Endometrium (tissue), 2 donors: ENCODE results near the gene NR1I3.
"Not testable (repeated sequence)": the region's sequence is repeated elsewhere in the genome, so short reads cannot be mapped to it uniquely, and the experiment has no call there.

Source experiments
- FAIRE-seq: peaks from 2 replicates; lab custom pipeline; 2012; peaks lifted over from hg19 to GRCh38; lab: Jason Lieb, UNC
- donor health status: control.
- donor health status: control.

Gene NR1I3, protein sequence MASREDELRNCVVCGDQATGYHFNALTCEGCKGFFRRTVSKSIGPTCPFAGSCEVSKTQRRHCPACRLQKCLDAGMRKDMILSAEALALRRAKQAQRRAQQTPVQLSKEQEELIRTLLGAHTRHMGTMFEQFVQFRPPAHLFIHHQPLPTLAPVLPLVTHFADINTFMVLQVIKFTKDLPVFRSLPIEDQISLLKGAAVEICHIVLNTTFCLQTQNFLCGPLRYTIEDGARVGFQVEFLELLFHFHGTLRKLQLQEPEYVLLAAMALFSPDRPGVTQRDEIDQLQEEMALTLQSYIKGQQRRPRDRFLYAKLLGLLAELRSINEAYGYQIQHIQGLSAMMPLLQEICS

DNA sequence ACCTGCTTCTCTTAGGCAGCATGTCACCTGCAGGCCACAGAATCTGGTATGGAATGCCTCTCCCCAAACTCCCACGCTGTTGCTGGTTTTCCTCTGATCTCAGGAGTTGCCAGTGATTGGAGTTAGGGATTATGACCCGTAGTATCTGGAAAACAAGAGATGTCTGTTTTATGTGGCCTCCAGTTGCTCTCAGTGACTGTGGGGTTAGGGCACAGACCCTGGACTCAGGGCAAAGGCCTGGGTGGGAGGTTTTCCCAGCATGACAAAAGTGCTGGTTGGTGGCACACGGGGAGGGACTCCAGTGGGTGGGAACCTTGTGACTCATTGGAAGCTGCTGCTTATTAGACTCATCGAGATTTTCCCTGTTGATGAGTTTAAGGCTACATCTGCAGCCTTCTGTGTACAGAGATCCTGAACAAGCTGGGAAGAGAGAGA is at the start of gene NR1I3:
TSS of gene NR1I3 (minus strand) at position 165 of the 435 bp plus-strand sequence. CDS start 1,638 bp downstream, outside the sequence.
- FAIRE-seq: no peak

DNA sequence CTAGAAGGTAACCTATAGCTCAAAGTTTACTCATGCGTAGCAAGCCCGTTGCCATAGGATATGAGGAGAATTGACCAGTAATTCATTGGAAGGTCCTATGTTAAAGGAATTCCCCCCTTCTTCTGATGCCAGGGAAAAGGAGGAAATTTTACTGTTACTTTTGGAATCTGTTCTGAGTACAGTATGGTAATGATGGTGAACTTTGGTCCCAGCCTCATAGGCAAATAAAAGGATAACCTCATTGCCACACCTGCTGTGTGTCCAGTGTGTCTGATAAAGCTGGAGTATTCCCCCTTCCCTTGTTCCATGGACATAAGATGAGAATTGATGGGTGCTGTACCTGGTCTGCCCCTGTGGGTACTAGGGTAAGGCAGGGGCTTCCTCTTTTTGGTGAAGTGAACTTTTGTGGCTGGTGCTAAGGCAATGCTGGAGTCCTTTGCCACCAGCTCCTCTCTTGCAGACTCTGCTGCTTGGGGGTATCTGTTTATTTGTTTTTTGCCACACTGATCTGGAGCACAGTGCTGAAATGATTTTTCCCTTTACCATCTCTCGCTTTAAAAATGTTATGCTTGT is 49.6 kb upstream of the NR1I3 start:
- no peak for FAIRE-seq

DNA sequence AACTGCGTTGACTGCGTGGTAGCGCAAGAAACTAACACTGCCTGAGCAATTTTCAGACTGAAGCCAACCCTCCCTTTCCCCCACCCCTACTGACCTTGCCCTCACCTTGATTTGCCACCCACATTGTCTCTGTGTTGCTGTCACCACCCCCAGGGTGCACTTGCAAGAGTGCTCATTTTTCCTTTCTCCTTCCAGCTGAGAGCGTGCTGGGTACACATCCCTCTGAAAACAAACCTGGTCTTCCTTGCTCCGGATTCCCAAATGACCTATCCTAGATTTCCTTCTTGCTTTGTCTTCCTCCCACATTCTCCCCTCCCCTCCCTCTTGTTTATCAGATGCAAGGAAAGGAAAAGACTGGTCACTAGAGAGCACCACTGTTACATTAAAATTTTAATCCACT is 47.5 kb upstream of the NR1I3 start:
- FAIRE-seq: no peak

DNA sequence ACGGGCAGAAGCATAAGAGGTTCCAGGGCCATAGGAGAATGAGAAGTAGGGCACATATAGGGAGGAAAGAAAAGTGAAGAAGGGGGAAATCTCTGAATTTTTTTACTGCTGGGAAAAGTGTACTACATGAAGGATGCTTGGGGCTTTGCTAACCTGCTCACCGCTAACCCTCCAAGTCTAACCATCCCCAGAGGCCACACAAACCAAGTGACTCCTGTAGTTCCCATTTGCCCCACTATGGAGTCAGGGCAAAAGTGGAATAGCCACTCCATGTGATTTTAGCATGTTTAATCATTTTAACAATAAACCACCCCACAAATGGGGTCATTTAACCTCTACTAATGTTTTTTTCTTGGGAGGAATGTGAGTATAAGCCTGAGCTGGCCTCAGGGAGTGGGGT is 47.1 kb upstream of the NR1I3 start:
- no peak for FAIRE-seq

DNA sequence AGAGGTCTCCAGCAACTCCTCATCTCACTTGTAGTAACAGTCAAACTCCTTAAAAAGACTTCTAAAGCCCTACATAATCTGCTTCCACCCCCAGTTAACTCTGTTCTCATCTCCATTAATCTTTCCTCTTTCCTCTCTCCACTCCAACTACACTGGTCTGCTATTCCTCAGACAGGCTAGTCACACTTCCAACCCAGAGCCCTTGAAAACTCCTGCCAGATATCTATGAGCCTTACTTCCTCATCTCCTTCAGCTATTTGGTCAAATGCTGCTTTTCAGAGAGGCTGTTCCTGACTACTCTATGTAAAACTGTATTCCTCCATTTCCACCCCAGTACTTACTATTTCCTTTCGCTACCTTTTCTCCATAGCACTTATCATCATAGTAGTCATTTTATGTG is 45.0 kb upstream of the NR1I3 start:
- FAIRE-seq: no peak

DNA sequence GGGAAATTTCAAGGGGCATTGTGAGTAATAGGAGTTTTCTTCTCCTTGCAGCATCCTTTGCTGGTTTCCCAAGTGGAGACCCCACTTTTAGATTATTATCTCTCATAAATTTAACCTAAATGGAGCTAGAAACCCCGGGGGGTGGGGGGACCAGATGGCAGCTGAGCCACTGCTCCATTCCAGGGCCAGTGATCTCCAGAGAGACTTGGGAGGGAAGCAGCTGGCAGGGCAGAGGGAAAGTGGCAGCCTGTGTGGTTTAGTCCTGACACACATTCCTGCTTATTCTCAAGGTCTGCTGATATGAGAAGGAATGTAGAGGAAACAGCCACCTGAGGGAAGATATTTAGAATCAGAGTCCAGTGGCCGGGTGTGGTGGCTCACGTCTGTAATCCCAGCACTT is 36.9 kb upstream of the NR1I3 start:
- FAIRE-seq: no peak

DNA sequence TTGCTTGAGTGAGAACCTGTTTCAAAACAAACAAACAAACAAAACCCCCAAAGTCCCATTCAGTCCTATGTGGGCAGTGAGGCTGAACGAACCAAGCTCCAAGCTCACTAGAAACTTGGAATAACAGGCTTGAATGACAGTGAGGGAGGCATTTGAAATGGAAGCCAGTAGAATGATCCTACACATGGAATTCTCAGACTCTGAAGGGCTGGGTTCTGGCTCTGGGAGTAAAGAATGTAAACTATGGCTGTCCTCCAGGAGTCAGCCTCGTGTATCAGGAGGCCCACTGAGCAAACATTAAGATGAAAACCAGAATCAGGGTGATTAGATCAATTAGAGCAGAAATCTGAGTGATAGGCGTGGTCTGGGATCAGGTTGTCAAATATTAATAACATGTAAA is 35.4 kb upstream of the NR1I3 start:
- FAIRE-seq: no peak

DNA sequence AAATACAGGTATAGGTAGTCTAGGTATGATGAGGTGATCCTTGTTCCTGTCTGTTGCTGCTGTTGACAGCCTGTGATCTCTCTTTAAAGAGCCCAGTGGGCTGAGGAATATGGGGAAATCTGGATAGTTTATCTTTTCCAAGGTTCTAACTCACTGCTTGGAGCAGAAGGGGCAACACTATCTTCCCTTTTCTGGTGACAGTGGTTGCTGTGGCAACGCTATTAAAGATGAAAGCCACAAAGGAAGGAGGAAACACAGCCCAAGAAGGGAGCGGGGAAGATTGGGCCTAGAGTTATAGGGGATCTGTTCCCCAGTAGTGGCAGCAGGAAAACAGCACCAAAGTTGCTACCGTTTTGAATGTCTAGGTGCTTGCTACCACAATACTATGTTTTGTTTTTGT is 29.3 kb upstream of the NR1I3 start:
- FAIRE-seq: no peak

DNA sequence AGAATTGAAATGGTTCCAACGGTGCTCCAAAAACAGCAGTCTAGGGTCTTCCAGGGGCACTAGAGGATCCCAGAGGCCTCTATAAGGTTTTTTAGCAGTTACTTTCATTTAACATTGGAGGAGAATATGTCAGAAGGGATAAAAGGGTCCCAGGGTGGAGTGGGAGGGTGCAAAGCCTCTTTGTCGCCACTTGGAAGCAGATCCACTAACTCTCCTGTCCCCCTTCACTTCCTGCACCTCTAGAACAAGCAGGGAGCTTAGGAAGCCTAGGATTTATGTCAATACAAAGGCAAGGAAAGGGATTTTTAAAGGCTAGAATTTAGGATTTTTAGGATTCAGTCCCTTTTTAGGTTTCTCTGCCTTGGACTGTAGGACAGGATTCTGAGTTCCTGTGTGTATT is 28.8 kb upstream of the NR1I3 start:
- no peak for FAIRE-seq

DNA sequence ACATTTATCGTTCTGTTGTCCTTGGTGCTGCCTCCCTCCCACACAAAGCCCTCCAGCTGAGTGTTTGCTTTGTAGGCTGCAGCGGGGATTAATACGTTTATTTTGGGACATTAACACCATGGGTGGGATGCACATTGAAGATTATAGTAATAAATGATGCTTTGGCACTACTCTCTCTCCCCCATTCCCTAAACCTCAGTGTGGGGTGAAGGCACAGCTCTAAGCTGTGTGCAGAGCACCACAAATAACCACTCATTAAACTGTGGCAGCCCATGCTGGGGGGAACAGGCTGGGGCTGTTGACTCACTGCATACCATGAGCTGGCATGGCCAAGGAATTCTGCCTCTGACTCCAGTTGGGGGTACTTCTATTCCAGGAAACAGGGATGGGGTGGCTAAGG is 28.2 kb upstream of the NR1I3 start:
- no peak for FAIRE-seq

DNA sequence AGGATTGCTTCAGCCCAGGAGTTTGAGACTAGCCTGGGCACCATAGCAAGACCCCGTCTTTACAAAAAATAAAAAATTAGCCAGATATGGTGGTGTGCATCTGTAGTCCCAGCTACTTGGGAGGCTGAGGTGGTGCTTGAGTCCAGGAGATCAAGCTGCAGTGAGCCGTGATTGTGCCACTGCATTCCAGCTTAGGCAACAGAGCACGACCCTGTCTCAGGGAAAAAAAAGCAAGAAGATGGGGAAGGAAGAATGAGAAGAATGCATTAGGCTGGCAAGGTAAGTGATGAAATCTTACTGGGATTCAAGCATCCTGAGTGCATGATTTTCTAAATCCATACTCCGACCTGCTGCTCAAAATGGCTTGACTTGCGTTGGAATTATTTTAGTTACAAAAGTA is 27.3 kb upstream of the NR1I3 start:
- FAIRE-seq: no peak

DNA sequence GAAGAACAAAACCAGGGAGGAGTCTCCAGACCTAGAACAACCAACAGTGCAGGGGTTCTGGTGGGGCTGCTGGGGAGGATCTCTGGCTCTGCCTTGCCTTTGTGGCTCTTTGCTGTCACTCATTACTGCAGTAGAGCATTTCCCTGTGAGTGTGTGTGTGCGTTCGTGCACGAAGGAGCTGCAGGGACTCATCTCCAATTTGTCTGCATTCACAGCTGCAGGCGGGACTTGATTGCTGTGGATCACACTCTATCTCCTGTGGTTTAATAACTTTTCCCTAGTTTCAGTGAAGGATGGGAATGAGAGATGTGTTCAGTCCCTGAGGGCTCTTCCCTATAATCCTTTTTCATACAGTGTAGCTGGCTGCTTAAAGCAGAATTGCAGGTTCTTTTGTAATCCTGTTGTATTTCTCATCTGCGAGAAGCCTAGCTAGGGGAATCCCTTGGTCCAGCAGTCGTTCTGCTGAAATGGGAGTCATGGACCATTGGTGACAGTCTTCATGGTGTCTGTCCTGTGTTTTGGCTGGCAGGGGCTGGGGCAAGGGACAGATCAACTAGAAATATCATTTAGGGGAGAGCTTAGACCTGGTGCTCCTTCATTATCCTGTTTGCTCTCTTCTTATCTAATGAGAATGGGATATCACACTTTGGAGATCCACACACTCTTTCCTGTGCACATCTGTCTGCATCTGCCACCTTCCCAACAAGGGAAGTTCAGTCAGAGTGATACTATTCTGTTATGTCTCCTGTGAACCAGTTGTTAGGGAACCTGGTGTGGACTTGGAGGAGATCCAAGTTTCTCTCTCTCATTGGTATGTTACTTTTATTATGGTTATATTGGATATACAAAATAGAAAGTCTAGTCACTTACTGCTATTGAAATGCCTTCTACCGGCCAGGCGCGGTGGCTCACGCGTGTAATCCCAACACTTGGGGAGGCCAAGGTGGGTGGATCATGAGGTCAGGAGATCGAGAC is 23.5 kb upstream of the NR1I3 start:
- no peak for FAIRE-seq

DNA sequence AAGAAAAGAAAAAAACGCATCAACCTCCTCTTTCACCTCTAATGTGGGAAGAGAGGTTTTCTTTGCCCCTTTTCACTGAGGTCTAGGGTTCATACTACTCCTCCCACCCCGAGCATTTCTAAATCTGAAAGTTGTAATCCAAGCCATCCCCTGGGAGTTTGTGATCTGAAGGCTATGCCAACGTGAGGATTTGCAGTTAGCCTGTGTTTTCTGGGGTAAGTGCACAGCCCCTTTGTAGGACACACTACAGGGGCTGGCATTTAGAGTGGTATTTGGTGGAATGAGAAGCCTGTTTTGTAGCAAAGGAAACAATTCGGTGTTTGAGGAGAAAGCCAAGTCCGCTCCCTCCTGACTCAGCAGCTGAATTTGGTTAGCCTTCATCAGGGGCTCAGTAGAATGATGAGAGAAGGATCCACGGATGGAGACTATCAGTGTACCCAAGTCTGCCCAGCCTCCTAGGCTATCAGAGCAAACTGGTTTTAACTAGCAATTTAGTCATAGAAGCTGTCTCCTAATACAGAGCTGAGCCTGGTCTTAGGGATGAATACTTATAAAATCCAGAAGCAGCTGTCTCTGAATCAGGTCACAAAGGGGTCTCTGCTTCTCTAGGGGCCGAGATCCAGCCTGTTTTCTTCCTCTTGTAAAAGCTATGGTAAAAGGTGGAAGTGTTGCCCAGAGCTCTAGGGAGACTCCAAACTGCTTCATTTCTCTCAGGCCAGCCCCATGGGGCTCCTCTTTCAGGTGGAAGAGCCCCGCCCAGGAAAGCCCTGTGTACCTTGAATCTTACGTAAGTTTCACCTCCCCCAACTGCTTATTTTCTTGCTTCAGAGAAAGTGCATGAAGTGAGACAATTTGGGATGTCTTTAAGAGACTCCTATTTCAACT is 22.6 kb upstream of the NR1I3 start:
- FAIRE-seq: no peak

DNA sequence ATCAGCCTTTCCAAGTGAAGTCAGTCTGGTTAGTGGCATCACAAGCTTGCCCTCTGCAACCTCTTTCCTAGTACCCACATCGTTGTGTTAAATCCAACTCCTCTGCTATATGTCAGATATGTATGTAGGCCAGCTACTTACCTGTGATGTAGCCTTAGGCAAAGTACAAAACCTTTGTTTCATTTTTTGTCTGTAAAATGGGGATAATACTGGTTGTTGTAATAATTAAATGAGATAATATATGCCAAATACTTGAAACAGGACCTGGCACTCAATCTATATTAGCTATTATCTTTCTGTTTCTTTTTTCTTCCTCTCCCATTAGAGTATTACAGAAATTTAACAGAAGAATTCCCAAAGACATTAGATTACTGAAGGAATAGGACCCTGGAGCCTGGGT is 21.8 kb upstream of the NR1I3 start:
- no peak for FAIRE-seq

DNA sequence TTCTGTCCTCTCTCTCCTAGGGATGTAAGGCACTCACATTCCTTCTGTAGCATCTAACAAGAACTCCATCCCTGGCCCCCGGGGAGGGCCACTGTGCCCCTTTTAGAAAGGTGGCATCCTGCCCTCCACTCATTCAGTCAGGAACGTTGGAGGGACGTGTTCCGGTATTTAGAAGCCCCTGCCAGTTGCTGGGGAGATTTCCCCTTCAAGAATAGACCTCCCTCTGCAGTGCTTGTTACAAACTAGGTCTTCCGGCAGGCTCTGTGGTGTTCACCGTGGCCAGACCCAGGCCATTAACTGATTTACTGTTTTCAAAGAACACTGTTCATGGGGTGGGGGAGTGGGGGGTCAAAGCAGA is 21.3 kb upstream of the NR1I3 start:
- FAIRE-seq: no peak

DNA sequence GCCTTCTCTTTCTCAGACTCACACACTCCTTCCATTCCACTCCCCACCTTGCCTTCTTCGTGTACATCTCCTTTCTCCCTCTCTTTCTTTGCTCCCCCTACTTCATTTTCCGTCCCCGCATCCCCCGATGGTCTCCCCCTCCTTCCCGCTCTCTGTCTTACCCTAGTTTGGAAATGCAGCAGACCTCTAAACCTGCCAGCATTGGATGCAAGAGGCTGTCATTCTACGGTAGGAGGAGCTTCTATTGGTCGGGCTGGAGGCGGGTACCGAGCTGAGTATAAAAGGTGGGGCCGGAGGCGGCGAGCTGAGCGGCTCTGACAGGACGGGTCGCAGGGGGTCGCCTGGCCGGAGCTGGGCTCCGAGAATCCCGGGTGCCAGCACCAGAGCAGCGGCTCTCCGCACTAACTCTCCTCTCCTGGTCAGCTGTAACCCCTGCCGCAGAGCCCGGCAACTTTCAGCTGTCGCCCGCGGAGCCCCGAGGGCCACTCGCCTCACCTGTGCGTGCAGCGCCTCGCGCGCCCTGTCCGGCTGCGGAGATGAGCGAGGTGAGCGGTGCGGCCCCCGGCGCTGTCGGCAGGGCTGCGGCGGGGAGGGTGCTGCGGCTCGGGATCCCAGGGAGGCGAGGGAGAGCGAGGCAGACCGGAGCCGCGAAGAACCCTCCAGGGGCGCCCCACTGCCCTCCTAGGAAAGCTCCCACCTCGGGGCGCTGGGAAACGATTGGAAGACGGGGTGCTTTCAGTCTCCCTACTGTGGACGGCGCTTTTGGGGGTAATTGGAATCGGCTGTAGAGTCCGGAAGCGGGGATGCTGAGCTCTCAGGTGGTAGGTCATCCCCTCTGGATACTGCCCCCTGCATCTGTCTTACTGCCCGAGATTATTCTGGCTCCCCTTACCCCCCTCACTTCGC is 20.7 kb upstream of the NR1I3 start, which contains the start of gene PCP4L1:
TSS of gene PCP4L1 (plus strand) at position 307 of the 906 bp plus-strand sequence. CDS start at position 537, 230 bp downstream.
- no peak for FAIRE-seq

DNA sequence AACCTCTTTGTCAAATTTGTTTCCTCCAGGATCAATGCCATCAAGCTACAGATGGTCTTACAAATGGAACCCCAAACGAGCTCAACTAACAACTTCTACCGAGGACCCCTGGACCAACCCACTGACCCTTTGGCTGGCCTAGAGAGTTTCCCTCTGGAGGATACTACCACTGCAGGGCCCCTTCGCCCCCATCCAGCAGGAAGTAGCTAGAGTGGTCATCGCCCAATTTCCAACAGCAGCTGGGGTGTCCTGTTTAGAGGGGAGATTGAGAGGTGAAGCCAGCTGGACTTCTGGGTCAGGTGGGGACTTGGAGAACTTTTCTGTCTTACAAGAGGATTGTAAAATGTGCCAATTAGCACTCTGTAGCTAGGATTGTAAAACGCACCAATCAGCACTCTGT is 19.1 kb upstream of the NR1I3 start:
- FAIRE-seq: not testable (repeated sequence)

DNA sequence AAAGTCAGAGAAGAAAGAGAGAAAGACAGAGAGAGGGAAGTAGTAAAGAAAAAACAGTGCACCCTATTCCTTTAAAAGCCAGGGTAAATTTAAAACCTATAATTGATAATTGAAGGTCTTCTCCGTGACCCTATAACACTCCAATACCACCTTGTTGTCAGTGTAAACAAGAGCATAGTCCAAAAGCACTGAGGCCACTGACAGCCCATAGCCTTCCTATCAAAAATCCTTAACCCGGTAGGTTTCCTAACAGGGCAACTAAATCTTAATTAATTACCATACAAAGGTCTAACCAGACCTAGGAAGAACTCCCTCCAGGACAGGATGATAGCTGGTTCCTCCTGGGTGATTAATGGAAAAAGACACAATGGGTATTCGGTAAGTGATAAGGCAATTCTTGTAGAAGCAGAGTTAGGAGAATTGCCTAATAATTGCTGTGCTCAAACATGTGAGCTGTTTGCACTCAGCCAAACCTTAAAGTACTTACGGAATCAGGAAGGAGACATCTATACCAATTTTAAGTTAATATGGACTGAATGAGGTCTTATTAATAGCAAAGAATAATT is 18.0 kb upstream of the NR1I3 start:
- FAIRE-seq: not testable (repeated sequence)

DNA sequence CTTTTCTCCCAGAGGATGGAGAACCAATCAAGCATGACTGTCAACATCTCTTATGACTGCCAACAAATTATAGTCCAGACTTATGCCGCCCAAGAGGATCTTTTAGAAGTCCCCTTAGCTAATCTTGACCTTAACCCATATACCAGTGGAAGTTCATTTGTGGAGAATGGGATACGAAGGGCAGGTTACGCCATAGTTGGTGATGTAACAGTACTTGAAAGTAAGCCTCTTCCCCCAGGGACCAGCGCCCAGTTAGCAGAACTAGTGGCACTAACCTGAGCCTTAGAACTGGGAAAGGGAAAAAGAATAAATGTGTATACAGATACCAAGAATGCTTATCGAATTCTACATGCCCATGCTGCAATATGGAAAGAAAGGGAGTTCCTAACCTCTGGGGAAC is 17.3 kb upstream of the NR1I3 start:
- not testable (repeated sequence) for FAIRE-seq

DNA sequence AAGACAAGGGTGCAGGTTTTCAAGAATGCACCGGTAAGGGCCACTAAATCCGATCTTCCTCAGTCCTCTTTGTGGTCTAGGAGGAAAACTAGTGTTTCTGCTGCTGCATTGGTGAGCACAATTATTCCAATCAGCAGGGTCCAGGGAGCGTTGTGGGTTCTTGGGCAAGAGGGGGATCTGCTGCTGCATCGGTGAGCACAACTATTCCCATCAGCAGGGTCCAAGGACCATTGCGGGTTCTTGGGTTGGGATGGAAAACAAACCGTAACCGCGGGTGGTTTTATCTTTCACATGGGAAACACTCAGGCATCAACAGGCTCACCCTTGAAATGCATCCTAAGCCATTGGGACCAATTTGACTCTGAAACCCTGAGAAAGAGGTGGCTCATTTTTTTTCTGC is 13.6 kb upstream of the NR1I3 start:
- FAIRE-seq: no peak
